Non-pigmented ciliary epithelial cell (primary cell): ENCODE measurements around the gene PKN1.
"Not testable (repeated sequence)": the region's sequence is repeated elsewhere in the genome, so short reads cannot be mapped to it uniquely, and the experiment has no call there.

Source experiments
- DNase-seq: peaks from one replicate; pipeline ENCODE4 v3.0.0-alpha.2; 2010; ENCODE audit warnings: low read depth

Gene PKN1

GRCh38 chr19:14432791-14433553 is at the start of gene PKN1:
Gene PKN1 (plus strand): TSS chr19:14433306. CDS start chr19:14433522, 216 bp downstream.
- no peak for DNase-seq

GRCh38 chr19:14383661-14384555 is 49.2 kb upstream of the PKN1 start:
- DNase-seq = no peak

DNA sequence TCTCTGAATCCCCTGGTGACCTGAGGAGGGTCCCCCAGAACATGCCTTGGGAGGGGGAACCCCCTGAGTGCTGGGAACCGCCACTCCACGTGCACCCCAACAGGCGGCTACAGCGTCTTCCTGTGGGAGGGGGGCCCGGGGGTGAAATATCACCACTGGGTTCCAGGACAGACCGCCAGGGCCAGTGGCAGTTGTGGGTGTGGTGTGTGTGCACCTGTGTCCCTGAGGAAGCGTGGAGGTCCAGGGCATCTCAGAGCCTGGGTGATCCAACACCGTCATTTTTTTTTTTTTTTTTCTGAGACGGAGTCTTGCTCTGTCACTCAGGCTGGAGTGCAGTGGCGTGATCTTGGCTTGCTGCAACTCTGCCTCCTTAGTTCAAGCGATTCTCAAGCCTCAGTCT is 47.6 kb upstream of the PKN1 start:
- no peak for DNase-seq

DNA sequence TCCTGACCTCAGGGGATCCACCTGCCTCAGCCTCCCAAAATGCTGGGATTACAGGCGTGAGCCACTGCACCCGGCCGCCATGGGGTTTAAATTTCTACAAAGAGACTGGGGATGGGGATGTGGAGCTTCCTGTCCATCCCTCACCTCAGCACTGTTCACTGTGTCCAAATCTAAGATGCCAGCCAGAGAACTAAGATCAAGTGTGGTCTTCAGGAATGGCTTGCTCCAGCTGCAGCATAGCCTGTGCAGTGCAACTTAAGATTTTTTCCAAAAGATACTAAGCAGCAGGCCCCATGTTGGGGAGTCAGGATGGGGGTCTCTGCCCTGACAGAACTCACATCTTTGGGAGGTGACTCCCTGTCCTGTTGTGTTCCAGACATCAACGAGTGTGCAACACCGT is 42.6 kb upstream of the PKN1 start:
- no peak for DNase-seq

DNA sequence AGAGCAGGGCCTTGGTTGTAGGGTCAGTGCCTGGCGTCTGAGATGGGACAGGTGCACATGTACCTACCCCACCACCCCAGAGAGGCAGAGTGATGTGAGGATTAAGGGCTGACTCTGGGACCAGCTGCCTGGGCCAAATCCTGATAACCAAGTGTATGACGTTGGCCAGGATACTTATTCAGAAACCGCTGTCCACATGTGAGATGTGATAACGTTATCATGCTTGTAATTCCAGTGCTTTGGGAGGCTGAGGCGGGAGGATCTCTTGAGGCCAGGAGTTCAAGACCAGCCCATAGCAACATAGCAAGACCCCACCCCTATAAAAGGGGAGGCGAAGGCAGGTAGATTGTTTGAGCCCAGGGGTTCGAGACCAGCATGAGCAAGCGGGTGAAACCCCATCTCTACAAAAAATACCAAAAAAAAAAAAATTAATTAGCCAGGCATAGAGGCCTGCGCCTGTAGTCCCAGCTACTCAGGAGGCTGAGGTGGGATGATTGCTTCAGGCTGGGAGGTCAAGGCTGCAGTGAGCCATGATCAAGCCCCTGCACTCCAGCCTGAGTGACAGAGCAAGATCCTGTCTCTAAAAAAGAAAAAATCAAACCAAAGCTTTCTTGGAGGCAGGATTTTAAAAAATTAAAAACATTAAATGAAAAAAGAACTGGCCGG is 41.8 kb upstream of the PKN1 start:
- DNase-seq = no peak

GRCh38 chr19:14393329-14393728 is 39.8 kb upstream of the PKN1 start:
- DNase-seq = no peak

- no peak for DNase-seq
Measured at GRCh38 chr19:14394167-14394566, 38.9 kb upstream of the PKN1 start.

DNA sequence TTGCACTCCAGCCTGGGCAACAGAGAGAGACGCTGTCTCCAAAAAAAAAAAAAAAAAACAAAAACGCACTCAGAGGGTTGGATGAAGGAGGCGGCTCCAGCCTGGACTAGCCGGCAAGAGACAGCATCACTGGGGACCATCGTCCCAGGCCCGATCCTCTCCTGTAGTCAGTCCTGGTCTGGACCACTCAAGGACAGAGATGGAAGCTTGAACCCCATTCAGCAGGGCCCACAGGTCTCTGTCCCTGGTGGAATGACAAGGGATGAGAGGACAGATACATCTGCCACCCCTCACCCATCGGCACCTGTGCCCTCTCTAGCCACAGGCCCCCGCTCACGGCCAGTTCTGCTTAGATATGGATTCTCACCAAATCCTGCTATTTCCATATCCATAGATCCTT is 37.8 kb upstream of the PKN1 start:
- no peak for DNase-seq

GRCh38 chr19:14395710-14396336 is 37.3 kb upstream of the PKN1 start:
- no peak for DNase-seq

DNA sequence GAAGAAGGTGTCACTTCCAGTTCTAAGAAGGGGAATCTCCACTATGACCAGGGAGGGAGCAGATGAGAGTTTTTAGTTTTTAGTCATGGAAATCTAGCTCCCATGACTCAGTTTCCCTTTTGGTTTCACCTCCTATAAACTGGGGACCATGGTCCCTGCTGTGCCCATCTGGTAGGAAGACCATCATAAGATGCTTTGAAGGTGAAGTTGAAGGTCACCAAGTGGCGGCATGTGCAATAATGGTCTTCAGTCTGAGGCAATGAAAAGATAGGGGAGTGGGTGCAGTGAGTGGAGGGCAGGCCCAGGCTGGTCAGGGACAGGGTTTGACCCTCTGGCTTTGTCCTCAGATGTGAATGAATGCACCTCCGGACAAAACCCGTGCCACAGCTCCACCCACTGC is 36.4 kb upstream of the PKN1 start:
- DNase-seq = not testable (repeated sequence)

GRCh38 chr19:14397168-14397567 is 35.9 kb upstream of the PKN1 start:
- DNase-seq = not testable (repeated sequence)

GRCh38 chr19:14400951-14401431 is 32.1 kb upstream of the PKN1 start:
- no peak for DNase-seq

- no peak for DNase-seq
Measured at GRCh38 chr19:14401468-14402195, 31.5 kb upstream of the PKN1 start.

GRCh38 chr19:14402332-14403144 is 30.6 kb upstream of the PKN1 start:
- DNase-seq = no peak

DNA sequence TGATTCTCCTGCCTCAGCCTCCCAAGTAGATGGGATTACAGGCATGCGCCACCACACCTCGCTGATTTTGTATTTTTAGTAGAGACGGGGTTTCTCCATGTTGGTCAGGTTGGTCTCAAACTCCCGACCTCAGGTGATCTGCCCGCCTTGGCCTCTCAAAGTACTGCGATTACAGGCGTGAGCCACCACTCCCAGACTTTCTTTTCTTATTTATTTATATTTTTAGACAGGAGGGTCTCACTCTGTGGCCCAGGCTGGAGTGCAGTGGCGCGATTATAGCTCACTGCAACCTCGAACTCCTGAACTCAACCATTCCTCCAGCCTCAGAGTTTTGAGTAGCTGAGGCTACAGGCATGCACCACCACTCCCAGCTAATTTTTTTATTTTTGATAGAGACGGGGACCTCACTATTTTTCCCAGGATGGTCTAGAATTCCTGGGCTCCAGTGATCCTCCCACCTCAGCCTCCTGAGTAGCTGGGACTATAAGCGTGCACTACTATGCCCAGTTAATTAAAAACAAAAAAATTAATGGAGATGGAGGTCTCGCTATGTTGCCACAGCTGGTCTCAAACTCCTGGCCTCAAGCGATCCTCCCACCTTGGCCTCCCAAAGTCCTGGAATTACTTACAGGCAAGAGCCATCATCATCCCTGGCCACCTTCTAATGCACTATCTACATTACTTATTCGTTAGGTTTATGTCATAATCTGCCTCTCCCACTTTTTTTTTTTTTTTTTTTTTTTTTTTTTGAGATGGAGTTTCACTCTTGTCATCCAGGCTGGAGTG is 29.8 kb upstream of the PKN1 start:
- DNase-seq = not testable (repeated sequence)

GRCh38 chr19:14404312-14404711 is 28.8 kb upstream of the PKN1 start:
- no peak for DNase-seq

GRCh38 chr19:14405380-14405757 is 27.7 kb upstream of the PKN1 start:
- DNase-seq = no peak

- DNase-seq = no peak
Measured at GRCh38 chr19:14405758-14406644, 27.1 kb upstream of the PKN1 start.
